Prostate gland (tissue), 2 donors: ENCODE measurements around the gene TBC1D16.

Experiments
- CTCF ChIP-seq, 4 experiments: fragments of 200-600 bp in 2 of 4; fragments of 450-650 bp in 2 of 4; sonication (generic) in 2 of 4; IDR thresholded peaks; 1 replicate in 3 of 4; 2 replicates in 1 of 4; pipeline ENCODE4 v1.5.1; 2016 to 2019; ENCODE audit warnings: antibody characterized with exemption in 4 of 4, mild to moderate bottlenecking in 2 of 4, moderate library complexity in 2 of 4
- POLR2A ChIP-seq: fragments of 450-650 bp; IDR thresholded peaks from one replicate; pipeline ENCODE4 v1.6.1; 2016; ENCODE audit warnings: antibody characterized with exemption, mild to moderate bottlenecking
- POLR2AphosphoS5 ChIP-seq: sonication (generic); formaldehyde crosslinking; IDR thresholded peaks from one replicate; pipeline ENCODE4 v1.6.1; 2017; ENCODE audit warnings: antibody characterized with exemption

- TF ChIP-seq CTCF (IDR thresholded peaks at IDR 0.05), result no peak
- no peak for TF ChIP-seq POLR2A
- no peak for TF ChIP-seq POLR2AphosphoS5
These were observed 60.8 kb downstream of the TBC1D16 start for GRCh38 chr17:79974566-79975497.
